Kidney (tissue), 14 donors: ENCODE measurements around the gene SCLY. TPM values are rescaled to one million over a fixed set of nuclear protein-coding genes. Genes with fewer than 3 reads are reported as not detected.
"Not testable (repeated sequence)": the region's sequence is repeated elsewhere in the genome, so short reads cannot be mapped to it uniquely, and the experiment has no call there.

Experiments
- DNase-seq, 5 donors: peaks; one replicate each; pipeline ENCODE4 v3.0.0-alpha.2; 2013 to 2020
- FAIRE-seq: peaks from 2 replicates; lab custom pipeline; 2012; peaks lifted over from hg19 to GRCh38; lab: Jason Lieb, UNC
- H3K27ac ChIP-seq, 2 donors: one replicate each; pipeline ENCODE4 v1.7.0; 2013; ENCODE audit warnings: low read depth in 2 of 2, low read length in 2 of 2, inconsistent platforms in 1 of 2
- H3K27me3 ChIP-seq: one replicate; pipeline ENCODE4 v1.7.1; 2013; ENCODE audit warnings: low read length, inconsistent platforms; ENCODE audit not compliant: control insufficient read depth, insufficient read depth
- H3K36me3 ChIP-seq, 3 donors: one replicate each; pipeline versions ENCODE4 v1.7.0 to v1.7.1; 2013; ENCODE audit warnings: low read length in 3 of 3, control low read depth in 1 of 3, inconsistent platforms in 1 of 3; ENCODE audit not compliant: insufficient read depth in 3 of 3, control insufficient read depth in 2 of 3
- H3K4me1 ChIP-seq, 3 donors: one replicate each; pipeline versions ENCODE4 v1.7.0 to v1.7.1; 2013; ENCODE audit warnings: low read length in 3 of 3, inconsistent platforms in 1 of 3, low read depth in 1 of 3; ENCODE audit not compliant: control insufficient read depth in 2 of 3, insufficient read depth in 2 of 3
- H3K4me3 ChIP-seq, 3 donors: one replicate each; pipeline versions ENCODE4 v1.7.0 to v1.8.1; 2013; ENCODE audit warnings: low read length in 3 of 3, control low read depth in 1 of 3, inconsistent platforms in 1 of 3
- H3K9ac ChIP-seq, 3 donors: one replicate each; pipeline versions ENCODE4 v1.7.0 to v1.7.1; 2013; ENCODE audit warnings: low read length in 3 of 3, control low read depth in 1 of 3, inconsistent platforms in 1 of 3
- H3K9me3 ChIP-seq, 3 donors: one replicate each; pipeline versions ENCODE4 v1.7.0 to v1.7.1; 2013; ENCODE audit warnings: low read length in 3 of 3, control low read depth in 1 of 3, inconsistent platforms in 1 of 3; ENCODE audit not compliant: control insufficient read depth in 2 of 3, insufficient read depth in 1 of 3
- intact Hi-C: fragments of 100-400 bp; cut with DNase I; formaldehyde crosslinking; loops from one replicate; pipeline ENCODE4 v1.11.1; 2022
- polyA plus RNA-seq: library from polyadenylated mRNA; stranded (reverse); fragments of 350-450 nt; fragmentation: Illumina TruSeq; extraction: RNeasy Lipid Tissue Mini Kit (QIAGEN cat#74804); gene quantifications from one replicate; pipeline ENCODE4 v1.2.3, GENCODE V29; 2014; ENCODE audit warnings: low read depth, low replicate concordance; ENCODE audit not compliant: insufficient read depth
- total RNA-seq: library from RNA; stranded (reverse); fragmentation: NEBNext Ultra II Directional; extraction: Animal tissue kit (Norgen Biotek cat#: 25700); gene quantifications from one replicate; pipeline ENCODE4 v1.2.1, GENCODE V29; 2021
- TF ChIP-seq, protein P1 (sequence below): IDR thresholded peaks from 3 replicates; pipeline ENCODE4 v1.5.1; 2012; ENCODE audit warnings: mild to moderate bottlenecking, moderate library complexity, borderline replicate concordance; ENCODE audit not compliant: insufficient read depth; ENCODE audit errors: extremely low read depth
- donor health status: control.
- donor health status: control.
- donor health status: control.
- donor health status: control.
- donor health status: control.
- donor health status: DM: yes; HTN: yes; CAD: no.
- donor health status: Normal renal cell carcinoma (clear cell type).

Gene SCLY
- total and polyA plus RNA-seq, 2 donors from 2014 or later: 18.3 to 21.9 TPM

DNA sequence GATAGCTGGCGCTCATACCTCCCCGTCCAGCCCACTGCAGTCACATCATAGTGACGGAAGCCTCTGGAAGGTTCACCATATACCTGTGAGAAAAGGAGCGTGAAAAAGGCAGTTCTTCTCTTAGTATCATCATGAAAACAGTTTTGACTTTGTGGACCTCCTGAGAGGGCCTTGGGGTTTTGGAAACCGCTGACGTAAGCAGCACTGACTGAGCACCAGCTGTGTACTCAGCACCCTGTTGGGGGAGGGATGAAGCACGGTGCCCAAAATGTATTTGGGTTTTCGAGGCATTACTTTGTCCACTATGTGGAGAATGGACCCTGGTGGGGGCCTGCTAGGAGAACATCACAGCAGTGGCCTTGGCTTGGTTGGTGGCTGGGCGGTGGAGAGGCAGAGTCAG, 5.4 kb downstream of the SCLY start:
- no peak overlapping the region for H3K4me3 ChIP-seq
- no peaks in the 10 kb centered on the region for H3K9me3 ChIP-seq
- no peaks in the 10 kb centered on the region for H3K27me3 ChIP-seq
- peaks cover 0 to 4% (median 0%) of the 10 kb centered on the region in 3 donors for H3K36me3 ChIP-seq
- H3K9ac ChIP-seq: no peak overlapping the region
- no peak for FAIRE-seq
- intact Hi-C loops: no loop called here
- peaks cover 0 to 16% (median 9%) of the 10 kb centered on the region in 3 donors for H3K4me1 ChIP-seq
- TF ChIP-seq, protein P1, sequence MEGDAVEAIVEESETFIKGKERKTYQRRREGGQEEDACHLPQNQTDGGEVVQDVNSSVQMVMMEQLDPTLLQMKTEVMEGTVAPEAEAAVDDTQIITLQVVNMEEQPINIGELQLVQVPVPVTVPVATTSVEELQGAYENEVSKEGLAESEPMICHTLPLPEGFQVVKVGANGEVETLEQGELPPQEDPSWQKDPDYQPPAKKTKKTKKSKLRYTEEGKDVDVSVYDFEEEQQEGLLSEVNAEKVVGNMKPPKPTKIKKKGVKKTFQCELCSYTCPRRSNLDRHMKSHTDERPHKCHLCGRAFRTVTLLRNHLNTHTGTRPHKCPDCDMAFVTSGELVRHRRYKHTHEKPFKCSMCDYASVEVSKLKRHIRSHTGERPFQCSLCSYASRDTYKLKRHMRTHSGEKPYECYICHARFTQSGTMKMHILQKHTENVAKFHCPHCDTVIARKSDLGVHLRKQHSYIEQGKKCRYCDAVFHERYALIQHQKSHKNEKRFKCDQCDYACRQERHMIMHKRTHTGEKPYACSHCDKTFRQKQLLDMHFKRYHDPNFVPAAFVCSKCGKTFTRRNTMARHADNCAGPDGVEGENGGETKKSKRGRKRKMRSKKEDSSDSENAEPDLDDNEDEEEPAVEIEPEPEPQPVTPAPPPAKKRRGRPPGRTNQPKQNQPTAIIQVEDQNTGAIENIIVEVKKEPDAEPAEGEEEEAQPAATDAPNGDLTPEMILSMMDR: no peak
- H3K27ac ChIP-seq: no peak overlapping the region
- DNase-seq: no peak

DNA sequence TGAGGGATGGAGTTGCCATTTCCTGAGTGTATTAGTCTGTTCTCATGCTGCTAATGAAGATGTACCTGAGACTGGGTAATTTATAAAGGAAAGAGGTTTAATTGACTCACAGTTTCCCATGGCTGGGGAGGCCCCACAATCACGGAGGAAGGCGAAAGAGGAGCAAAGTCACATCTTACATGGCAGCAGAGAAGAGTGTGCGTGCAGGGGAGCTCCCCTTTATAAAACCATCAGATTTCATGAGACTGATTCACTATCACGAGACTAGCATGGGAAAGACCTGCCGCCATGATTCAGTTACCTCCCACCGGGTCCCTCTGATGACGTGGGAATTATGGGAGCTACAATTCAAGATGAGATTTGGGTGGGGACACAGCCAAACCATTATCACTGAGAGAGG, 5.9 kb downstream of the SCLY start:
- DNase-seq, H3K27ac ChIP-seq, H3K9ac ChIP-seq, FAIRE-seq, H3K27me3 ChIP-seq, H3K9me3 ChIP-seq, H3K36me3 ChIP-seq, H3K4me3 ChIP-seq, intact Hi-C loops: not testable (repeated sequence)
- peaks cover 0 to 14% (median 9%) of the 10 kb centered on the region in 3 donors for H3K4me1 ChIP-seq

DNA sequence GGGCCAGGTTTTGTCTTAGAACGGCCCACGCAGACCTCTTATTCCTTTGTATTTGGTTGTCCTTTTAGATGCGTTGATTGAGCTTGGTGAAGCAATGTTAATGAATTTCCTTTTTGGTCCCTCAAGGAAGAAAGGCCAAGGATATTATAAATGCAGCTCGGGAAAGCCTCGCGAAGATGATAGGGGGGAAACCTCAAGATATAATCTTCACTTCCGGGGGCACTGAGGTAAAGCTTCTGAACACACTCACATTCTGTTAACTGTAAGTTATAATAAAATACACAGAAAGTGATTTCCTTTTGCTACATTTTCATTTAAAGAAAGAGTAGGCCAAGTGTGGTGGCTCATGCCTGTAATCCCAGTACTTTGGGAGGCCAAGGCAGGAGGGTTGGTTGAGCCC, 7.1 kb downstream of the SCLY start:
- peaks cover 0 to 2% (median 0%) of the 10 kb centered on the region in 3 donors for H3K9me3 ChIP-seq
- DNase-seq (no peak), FAIRE-seq (no peak)
- H3K27me3 ChIP-seq: no peaks in the 10 kb centered on the region
- H3K27ac ChIP-seq: no peak overlapping the region
- peaks cover 0 to 12% (median 9%) of the 10 kb centered on the region in 3 donors for H3K4me1 ChIP-seq
- intact Hi-C loops: no loop called here
- H3K4me3 ChIP-seq: no peak overlapping the region
- H3K36me3 ChIP-seq: peaks cover 0 to 4% (median 3%) of the 10 kb centered on the region in 3 donors
- TF ChIP-seq, protein P1: no peak
- H3K9ac ChIP-seq: no peak overlapping the region

DNA sequence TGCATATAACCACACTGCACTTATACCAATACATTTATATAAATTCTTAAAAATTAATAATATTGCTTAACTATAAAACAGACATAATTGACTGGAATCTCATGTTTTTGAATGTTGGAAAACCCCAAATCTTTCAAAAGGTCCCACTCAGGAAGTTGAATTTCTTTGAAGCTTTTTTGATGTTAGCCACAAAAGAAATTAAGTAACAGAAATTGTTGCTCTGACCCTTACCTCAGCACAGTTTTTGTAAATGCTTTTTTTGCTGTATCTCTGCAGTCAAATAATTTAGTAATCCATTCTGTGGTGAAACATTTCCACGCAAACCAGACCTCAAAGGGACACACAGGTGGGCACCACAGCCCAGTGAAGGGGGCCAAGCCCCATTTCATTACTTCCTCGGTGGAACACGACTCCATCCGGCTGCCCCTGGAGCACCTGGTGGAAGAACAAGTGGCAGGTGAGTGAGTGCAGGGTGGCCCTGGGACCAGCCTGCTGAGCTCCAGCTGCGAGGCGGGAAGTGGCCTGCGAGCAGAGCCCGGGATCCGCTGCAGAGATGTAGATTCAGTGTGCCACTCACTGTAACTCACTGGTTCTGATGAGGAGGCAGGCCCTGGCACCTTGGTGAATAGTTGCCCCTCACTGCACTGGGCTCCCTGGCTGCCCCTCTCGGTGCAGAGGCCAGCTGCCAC, 8.4 kb downstream of the SCLY start:
- no peak overlapping the region for H3K27ac ChIP-seq
- no peak overlapping the region for H3K9ac ChIP-seq
- DNase-seq (no peak), FAIRE-seq (no peak)
- H3K4me1 ChIP-seq: peaks cover 0 to 7% (median 3%) of the 10 kb centered on the region in 3 donors
- H3K9me3 ChIP-seq: peaks cover 0 to 2% (median 0%) of the 10 kb centered on the region in 3 donors
- intact Hi-C loops: no loop called here
- TF ChIP-seq, protein P1: no peak
- H3K4me3 ChIP-seq: no peak overlapping the region
- H3K27me3 ChIP-seq: no peaks in the 10 kb centered on the region
- peaks cover 0 to 4% (median 3%) of the 10 kb centered on the region in 3 donors for H3K36me3 ChIP-seq
